Right forelimb (tissue), 1 donor: ENCODE measurements around the gene ANXA7.
A peak's percentile ranks its signal among the peaks of the same experiment; 100 is the strongest.
"Not testable (repeated sequence)": the region's sequence is repeated elsewhere in the genome, so short reads cannot be mapped to it uniquely, and the experiment has no call there.

Source experiments
- DNase-seq: peaks from one replicate; pipeline ENCODE4 v3.0.0-alpha.2; 2018

The ANXA7 gene

DNA sequence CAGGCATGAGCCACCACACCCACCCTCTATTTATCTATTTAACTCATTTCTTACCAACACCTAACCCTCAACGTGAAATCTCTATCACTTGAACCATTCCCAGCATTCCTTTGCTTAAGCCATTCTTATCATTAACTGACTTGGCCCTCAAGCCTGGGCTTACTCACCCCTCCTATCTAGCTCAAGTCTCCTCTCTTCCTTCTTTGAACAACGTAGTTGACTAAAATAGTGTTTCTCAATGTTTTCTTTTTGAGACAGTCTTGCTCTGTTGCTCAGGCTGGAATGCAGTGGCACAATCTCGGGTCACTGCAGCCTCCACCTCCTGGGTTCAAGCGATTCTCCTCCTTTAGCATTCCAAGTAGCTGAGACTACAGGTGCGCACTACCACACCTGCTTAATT is 7.0 kb downstream of the ANXA7 start:
- DNase-seq: no peak

DNA sequence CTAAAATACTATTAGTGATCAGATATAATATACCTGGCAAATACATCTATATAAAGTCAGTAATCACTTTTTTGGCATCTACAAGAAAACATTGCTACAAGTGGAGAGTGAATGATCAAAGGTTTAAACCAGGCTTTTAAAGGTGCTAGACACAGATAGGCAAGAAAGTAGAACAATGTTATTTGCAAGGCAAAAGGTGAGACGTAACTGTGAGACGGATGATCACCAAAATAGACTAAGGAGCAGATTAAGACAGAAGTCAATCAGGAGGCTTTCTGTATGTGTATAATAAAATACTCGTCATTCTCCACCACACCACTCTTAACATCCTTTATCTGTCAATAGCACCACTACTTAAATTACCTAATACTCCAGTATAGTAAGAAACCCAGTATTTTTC is 8.3 kb downstream of the ANXA7 start:
- no peak for DNase-seq

DNA sequence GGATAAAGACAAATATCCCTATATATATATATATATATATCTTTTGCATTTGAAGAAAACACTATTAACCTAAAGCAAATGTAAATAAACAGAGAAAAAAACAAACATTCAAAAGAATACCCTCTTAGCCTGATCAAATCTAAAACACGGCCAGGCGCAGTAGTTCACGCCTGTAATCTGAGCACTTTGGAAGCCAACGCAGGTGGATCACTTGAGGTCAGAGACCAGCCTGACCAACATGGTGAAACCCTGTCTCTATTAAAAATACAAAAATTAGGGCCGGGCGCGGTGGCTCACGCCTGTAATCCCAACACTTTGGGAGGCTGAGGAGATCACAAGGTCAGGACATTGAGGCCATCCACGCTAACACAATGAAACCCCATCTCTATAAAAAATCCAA is 9.2 kb downstream of the ANXA7 start:
- no peak for DNase-seq

DNA sequence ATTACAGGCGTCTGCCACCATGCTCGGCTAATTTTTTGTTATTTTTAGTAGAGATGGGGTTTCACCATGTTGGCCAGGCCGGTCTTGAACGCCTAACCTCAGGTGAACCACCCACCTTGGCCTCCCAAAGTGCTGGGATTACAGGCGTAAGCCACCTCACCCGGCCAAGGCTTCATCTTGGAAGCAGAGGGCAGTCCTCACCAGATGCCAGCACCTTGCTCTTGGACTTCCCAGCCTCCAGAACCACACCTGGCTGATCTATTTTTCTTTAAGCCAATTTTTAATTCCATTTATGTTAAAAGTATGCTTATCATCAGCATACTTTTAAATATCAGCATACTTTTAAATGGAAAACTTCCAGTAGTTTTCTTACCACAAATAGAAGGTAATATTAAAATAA is 12.2 kb downstream of the ANXA7 start:
- DNase-seq: no peak

DNA sequence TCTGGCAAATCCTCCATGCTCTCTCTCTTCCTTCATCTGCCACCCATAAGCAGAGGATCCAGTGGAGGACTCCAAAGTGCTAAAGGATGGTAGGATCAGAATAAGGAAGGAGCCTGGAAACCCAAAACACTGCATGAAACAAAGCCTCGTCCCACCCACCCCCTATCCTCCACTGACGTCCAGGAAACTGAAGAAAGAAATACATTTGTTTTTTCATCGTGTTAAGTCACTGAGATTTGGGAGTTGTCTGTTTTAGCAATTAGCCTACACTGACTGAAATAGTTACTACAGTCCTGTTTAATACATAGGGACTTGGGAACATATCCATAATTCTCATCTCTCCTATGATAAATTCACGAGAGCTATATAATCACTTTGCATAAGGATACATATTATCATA is 14.8 kb downstream of the ANXA7 start:
- no peak for DNase-seq

- no peak for DNase-seq
Measured at GRCh38 chr10:73398024-73398423, 15.8 kb downstream of the ANXA7 start.

DNA sequence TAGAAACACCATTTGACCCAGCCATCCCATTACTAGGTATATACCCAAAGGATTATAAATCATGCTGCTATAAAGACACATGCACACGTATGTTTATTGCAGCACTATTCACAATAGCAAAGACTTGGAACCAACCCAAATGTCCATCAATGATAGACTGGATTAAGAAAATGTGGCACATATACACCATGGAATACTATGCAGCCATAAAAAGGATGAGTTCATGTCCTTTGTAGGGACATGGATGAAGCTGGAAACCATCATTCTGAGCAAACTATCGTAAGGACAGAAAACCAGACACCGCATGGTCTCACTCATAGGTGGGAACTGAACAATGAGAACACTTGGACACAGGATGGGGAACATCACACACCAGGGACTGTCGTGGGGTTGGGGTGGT is 19.5 kb downstream of the ANXA7 start:
- DNase-seq: not testable (repeated sequence)

DNA sequence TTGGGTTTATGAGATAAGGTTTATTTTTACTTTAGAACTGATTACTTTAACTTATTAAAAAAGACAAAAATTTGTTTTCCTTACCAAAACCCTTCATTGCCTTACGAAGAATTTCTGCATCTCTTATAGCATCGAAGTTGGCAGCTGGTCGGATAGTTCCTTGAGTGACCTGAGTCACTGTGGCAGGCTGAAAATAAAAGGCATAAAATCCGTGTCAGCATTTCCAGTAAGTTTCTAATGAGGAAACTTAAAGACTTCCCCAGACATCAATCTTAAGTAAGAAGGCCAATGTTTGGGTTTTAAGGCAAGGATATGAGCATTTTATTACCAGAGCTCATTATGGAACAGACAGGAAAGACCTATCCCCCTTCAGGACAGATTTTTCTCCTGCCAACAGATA is 25.6 kb downstream of the ANXA7 start:
- no peak for DNase-seq

GRCh38 chr10:73386583-73386982 is 27.3 kb downstream of the ANXA7 start:
- no peak for DNase-seq

- DNase-seq: no peak
Measured at GRCh38 chr10:73379064-73379748, 34.7 kb downstream of the ANXA7 start.

DNA sequence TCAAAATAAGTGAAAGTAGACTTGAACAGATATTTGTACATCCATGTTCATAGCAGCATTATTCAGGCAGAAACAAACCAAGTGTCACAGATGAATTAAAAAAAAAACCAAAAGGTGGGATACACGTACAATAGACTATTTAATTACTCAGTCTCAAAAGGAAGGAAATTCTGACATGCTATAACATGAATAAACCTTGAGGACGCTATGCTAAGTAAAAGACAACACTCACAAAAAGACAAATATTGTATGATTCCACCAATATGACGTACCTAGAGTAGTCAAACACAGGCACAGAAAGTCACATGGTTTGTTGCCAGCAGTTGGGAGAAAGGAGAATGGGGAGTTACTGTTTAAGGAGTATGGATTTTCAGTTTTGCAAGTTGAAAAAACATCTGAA is 37.2 kb downstream of the ANXA7 start:
- no peak for DNase-seq

- no peak for DNase-seq
Measured at GRCh38 chr10:73368238-73368637, 45.6 kb downstream of the ANXA7 start.

DNA sequence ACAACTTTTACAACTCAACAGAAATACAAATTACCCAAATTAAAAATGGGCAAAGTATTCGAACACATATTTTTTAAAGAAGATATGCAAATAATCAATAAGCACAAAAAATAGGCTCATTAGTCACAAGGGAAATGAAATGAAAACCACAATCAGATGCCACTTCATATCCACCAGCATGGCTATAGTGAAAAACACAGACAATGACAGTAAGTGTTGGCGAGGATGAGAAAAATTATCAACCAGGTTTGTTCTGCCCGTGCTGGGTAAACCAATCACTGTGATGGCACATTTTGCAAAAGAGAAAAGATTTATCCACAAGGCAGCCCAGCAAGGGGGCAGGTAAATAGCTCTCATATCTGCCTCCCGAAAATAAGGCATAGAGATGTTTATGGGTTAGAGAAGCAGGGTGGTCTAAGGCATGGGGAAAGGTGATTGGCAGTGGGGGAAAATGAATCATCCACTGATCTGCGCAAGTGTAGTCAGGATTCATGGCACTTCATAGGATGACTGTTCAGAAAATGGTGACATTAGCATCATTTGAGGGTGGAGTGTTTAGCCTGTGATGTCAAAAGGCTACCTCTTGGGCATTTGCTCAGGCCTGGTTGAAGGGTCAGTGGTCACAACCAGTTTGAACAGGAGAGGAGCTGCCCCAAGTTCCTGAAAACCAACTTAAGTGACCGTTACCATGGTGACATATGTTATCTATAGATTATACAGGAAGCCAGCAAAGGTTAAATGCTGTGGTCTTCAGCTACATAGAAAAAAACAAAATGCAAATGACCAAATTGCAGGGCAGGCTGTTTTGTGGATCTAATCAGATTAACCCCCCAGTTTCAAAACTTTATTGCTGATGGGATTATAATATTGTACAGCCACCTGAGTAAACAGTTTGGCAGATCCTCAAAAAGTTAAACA is 47.2 kb downstream of the ANXA7 start:
- no peak for DNase-seq

- no peak for DNase-seq
Measured at GRCh38 chr10:73364964-73365363, 48.9 kb downstream of the ANXA7 start.

- DNase-seq: no peak
Measured at GRCh38 chr10:73359492-73359891, 54.4 kb downstream of the ANXA7 start.

DNA sequence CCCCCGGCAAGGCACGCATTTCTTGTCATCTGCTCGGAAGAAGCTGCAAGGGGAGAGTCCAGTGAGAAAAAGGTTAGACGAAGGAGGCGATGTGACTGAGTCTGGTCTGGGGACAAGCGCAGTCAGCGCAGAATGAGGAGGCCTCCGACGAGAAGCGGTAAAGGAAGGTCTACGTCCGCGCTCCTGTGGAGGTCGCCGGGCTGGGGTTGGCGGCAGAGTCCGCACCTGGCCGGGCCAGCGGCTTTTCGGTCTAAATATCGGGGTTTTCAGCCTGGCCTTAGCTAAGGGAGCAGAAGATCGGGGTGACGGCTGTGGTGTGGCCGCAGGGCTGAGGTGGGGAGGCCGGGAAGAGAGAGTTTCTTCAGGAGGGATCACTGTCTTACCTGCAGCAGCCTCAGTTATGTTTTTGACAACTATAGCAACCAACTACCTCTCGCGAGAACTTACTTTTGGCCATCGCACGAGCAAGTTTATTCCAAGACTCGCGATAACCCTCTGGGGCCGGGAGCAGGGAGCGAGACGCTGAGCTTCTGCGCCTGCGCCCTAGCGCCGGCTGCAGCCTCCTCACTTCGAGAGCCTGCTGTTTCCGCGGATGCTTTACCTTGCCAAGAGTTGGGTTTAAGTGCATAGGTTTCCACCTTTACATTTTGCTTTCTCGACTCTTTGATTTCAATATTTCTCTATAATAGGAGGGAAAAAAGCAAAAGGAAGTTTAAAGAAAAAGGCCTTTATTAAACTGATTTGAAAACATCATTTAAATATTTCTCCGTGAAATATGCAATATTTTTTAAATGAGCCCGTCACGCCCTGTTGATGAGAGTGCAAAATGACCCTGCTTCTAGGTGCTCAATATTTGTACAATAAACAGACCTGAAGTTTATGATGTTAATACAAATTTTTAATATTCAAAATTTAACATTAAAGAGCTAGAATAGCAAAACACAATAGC is 55.3 kb downstream of the ANXA7 start, which contains the start of gene CFAP70:
Gene CFAP70, minus strand, starts transcription at position 534 of the 949 bp plus-strand sequence. CDS start 4,068 bp downstream, outside the sequence.
- DNase-seq: peak; percentile 95

DNA sequence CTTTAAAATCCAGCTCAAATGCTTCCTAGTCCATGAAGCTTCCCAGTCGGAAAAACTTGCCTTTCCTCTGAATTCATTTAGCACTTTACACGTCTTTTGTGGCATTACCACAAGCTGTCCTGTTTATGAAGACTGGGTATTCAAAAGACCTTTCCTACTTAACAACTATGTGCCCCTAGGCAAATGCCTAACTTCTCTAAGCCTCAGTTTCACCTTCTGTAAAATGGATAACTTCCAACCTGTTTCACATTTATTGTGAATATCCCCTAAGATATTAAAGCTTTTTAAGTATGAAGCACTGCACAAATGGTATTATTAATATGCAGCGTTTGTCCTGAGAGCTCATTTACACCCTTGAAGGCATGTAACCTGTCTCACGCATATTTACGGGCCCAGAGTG is 56.0 kb downstream of the ANXA7 start:
- no peak for DNase-seq

- DNase-seq: no peak
Measured at GRCh38 chr10:73357166-73357565, 56.7 kb downstream of the ANXA7 start.

DNA sequence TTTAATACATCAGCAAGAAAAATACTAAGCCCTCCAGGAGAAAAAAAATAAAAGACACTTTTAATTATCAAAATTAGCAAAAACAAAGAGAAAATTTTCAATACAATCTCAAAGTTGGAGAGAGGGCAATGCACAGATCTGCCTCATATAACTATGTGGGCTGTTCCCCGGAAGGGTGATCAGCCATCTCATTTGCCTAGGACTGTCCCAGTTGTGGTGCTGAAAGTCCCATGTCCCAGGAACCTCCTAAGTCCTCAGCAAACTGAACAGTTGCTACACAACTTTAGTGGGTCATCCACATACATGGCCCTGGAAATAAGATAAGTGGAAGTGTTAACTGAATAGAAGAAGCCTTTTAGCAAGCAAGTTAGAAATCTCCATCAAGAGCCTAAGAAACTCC is 69.6 kb downstream of the ANXA7 start:
- no peak for DNase-seq

- DNase-seq: no peak
Measured at GRCh38 chr10:73340121-73340520, 73.7 kb downstream of the ANXA7 start.

DNA sequence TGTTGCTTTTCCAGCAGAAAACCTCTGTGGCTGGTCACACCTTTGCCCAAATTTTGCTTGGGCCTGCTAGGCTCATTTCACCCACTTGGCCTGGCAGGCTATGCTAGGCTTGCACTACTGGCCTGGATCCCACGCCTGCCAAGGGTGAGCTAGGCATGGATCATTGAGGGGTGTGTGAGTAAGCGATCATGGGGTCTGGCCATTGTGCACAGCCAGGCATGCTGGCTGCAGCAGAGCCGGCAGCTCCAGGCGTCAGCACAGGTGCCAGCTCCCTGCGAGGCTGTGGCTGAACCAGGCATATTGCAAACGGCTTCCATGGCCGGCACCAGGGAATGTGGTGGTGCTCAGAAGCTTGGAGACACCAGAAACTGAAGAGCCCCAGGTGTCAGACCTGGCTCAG is 74.4 kb downstream of the ANXA7 start:
- DNase-seq: no peak

- DNase-seq: no peak
Measured at GRCh38 chr10:73338801-73339368, 75.0 kb downstream of the ANXA7 start.

DNA sequence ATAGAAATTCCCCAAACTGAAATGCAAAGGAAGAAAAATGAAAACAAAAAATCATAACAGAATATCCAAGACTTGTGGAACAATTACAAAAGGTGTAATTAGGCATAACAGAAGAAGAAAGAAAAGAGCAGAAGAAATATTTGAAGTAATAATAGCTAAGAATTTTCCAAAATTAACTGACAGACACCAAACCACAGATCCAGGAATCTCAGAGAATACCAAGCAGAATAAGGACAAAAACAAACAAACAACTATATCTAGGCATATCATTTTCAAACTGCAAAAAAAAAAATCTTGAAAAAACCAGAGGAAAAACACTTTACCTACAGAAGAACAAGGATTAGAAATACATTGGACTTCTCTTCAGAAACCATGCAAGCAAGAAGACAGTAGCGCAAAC is 80.7 kb downstream of the ANXA7 start:
- no peak for DNase-seq
